GM21723 (cell line): ENCODE measurements around the gene RBMS2.

ENCODE experiments used
- ATAC-seq: cut with Tn5 transposase; IDR thresholded peaks from one replicate; pipeline ENCODE4 v1.9.1; 2021; ENCODE audit warnings: mild to moderate bottlenecking, moderate library complexity; ENCODE audit not compliant: unreplicated experiment

Gene RBMS2

DNA sequence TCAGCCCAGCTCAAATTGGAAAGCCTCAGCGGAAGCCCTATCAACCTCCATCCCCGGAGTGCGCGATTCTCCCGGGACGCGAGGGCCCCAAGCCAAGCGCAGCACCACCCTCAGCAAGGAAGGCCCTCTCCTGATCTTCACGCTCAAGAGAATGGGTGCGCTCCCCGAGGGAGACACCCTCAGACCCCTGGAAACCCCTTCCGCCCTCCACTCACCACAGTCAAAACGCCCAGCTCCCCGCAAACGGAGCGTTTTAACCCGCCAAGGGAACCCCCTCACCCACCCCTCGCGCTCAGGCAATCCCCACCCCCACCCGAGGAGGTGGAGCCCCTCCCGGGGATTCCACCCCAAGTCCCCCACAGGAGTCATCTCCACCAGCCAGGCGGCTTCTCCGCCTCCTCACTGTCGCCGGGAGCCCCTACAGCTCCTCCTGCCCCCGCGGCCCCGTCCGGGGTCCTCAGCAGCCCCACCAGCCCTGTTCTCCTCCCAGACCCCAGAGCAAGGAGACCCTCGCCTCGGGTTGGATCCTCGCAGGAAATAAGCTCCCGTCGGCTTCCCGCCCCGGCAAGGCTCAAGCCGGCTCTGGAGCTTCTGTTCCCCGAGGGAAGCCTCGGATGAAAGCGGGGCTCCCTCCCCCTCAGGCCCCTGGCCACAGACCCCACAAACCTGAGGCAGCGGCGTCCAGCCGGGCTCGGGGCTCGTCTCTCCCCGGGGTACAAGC, 108.0 kb downstream of the RBMS2 start:
- ATAC-seq, result peak; percentile 10

DNA sequence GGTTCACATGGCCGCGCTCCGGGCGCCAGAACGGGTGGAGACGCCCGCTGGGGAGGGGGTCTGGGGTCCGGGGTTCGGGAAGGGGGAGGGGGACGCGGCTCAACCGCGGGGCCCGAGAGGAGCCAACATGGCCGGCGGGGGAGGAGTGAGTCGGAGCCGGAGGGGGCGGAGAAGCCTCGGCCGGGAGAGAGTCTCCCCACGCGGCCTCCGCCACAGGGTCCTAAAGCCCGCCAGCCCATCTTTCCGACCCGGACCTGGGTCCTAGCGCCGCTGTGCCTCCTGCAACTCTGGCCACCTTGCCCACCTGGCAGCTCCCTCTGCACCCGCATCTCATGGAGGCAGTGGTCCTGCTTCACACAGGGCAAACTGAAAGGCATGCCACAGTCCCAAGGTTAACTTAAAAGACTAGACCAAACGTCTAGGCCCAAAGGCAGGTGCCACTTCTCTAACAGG, 108.6 kb downstream of the RBMS2 start, which contains the start of gene BAZ2A:
Gene BAZ2A, minus strand, starts transcription at position 147 of the 453 bp plus-strand sequence. CDS start 12,796 bp downstream, outside the sequence.
- ATAC-seq, result peak; percentile 60

DNA sequence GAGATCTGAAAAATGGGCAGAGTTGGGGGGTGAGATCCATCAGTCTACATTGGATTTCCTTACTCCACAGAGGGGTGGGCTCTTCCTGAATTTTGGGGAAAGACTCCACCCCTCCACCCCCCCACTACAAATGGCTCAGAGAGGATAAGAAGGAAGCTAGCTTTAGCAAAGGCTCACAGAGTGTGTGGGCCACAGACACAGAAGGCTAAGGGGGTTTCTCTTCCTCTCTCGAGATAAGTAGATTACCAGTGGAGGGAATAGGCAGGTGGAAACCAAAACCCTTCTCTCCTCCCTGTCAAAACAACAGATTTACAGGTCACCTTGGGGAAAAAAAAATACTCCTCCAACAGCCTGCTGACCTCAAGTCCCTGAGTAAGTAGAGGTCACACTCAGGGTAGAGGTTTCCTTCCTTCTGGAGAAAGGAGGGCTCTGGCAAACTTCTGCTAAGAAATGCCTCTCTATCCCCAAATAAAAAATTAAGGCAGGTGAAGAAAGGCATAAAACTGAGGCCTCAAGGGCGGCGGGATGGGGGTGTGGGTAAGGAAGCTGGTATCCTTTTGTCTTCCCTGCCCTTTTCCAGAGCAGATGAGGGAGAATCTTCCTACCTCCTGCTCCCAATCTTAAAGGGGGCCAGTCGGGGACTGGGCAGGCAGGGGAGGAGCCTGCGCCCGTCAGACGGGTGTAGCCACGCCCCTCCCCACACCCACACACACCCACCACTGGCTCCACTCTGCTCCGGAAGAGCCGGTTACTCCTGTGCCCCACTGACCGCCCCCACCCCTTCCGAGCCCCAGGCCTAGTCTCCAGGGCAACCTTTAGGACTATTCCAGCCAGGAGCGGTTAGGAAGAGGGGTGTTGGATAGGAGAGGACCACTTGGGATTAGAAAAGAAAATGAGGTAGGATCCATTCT, 110.4 kb downstream of the RBMS2 start:
- peak; percentile 18 for ATAC-seq

DNA sequence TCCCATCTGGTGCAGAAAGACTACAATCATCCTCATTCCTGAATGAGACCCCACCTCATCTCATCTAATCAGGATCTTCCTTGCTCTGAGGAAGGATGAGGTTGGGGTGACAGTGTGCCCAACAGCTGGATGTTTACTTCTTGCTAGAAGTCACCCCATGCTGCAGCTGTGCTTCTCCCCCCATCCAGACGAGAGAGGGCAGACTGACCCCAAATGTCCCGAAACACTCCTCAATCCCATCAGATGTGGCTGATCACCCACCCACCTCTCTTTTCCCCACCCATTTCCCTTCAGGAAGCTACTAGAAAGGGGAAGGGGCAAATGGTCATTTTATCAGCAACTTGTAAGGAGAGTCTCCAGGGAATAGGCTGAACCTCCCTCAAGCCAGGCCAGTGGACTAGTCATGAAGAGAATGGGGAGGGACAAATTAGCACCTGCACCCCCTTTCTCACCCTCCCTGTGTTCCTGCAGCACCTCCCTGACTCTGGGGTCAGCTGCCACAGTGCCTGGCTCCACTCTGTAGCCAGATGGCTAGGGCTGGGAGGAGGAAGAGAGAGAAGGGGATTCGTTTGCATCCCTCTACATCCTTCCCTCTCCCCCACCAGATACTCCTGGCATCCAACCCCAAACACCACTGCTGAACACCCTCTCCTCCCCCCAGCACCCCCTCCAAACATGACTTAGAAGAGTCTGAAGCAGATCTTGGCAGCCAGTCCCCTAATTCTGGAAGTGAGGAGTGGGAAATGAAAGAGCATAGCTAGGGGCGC, 111.3 kb downstream of the RBMS2 start:
- no peak for ATAC-seq

DNA sequence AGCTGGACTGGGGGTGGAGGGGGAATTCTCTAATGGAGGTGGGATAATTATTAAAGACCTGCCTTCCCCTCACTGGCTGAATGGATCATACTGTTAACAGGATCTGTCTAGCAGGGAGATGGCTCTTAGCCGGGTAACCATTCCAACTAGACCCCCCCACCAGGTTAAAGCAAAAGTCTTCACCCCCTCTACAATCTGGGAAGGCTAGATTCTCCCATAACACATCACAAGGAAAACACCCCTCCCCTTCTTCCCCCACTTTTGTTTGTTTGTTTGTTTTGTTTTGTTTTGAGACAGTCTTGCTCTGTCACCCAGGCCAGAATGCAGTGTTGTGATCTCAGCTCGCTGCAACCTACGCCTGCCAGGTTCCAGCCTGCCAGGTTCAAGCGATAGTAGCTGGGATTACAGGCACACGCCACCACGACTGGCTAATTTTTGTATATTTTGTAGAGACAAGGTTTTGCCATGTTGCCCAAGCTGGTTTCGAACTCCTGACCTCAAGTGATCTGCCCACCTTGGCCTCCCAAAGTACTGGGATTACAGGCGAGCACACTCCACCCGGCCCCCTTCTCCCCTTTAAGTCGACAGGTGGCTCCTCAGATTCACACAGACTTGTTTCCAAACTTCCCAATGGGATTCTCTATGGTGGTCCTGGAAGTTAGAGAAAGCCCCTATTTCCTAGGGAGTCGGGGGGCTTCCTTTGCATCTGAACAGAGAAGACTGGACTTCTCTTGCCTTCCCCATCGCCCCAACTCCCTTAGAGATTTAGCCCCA, 112.0 kb downstream of the RBMS2 start:
- no peak for ATAC-seq

DNA sequence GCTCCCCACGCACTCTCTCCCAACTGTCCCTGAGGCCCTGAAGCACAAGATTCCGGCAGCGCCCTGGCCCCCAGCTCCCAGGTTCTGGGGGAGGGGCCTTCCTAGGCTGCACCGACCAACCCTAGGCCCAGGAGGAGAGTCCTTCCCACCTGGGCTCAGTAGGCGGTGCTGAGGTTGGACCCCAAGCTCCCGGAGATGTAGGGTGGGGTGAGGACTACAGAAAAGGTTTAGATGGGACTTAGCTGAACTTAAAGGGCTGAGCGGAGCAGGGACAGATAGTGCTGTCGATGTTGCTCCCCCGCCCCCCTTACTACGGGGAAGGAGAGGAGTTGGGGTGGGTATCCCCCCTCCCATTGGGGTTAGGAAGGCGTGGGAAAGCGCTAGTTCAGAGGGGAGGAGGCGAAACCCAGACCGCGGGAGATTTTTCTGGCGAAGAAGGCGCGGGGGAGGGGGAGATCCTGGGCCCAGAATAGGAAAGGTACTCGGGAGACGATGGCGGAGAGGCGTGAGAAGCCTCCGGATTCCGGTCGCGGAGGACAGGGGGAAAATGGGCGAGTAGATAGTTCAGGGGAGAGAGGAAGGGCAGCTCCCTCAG, 112.7 kb downstream of the RBMS2 start:
- no peak for ATAC-seq

DNA sequence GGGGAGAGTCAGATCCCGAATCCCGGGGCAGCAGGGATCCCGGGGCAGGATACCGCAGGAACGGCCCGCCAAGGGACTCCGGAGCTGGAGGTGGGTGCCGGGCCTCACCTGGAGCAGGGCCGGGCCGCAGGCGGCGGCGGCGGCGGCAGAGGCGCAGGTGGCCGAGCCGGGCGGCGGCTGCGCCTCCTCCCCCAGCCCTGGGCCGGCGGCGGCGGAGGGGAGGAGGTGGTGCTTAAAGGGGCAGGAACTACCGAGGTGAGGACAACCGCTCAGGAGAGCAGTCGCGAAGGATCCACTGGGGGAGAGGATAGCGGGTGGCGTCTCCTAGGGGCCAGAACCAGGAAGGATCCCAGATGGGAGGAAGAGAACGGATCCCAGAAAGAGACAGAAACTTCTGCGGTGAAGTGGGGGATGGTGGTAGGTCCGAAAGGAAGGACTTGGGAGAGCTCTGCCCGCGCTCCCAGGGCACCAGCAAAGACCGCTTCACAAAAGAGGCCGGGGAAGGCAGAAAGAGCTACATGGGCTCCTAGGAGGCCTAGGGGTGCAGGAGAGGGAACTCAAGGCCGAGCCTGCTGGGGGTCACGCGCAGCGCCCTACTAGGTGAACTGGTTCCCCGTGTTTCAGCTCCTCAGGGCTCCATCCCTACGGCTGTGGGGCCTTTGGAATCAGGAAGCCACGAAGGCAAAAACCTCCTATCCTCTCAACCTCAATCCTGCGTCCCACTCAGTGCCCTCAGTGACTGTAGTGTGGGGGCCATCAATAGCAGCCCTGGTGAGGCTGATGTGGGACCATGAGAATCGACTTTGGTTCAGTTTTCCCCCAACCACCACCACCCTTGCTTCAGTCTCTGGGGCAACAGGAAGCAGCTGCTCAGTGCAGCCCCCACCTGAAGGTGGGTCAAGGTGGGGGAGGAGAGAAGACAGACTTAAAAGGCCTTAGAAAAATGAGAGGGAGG, 113.5 kb downstream of the RBMS2 start:
- ATAC-seq, result peak; percentile 23

DNA sequence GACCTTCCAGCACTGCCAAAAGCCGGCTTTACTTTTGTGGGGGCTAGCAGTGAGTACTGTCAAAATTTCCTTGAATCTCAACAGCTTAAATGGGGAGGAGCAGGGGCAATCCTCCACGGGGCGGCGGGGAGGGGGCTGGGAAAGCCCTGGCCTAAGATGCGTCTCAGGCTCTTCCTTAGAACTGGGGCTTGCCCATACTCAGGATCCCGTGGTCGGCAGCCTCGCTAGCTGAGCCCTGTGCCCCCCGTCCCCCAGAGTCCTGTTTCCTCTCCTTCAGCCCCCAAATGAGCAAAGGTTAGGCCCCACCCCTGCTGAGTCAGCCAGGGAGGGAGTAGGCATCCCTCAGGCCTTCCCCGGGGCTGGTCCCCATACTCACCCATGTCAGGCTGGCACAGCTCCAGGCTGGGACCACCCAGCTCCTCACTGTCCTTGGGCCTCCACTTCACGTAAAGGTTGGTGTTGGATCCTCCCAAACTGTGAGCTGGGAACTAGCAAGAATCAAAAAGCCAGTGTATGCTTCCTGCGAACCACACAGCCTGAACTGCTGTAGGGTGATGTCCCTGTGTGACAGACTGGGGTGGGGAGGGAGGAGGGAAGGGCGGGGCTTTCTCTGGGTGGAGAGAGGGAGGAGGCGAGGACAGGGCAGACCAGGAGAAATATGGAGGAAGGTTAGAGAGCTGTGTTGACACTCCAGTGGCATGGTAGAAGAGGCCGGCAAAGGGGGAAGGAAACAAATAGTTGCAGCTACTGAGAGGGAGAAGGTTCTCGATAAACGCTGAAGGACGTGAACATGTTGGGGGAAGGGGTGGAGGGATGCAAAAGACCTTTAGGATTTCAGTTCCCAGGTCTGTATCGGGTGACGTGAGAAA, 114.4 kb downstream of the RBMS2 start:
- ATAC-seq, result peak; percentile 46

DNA sequence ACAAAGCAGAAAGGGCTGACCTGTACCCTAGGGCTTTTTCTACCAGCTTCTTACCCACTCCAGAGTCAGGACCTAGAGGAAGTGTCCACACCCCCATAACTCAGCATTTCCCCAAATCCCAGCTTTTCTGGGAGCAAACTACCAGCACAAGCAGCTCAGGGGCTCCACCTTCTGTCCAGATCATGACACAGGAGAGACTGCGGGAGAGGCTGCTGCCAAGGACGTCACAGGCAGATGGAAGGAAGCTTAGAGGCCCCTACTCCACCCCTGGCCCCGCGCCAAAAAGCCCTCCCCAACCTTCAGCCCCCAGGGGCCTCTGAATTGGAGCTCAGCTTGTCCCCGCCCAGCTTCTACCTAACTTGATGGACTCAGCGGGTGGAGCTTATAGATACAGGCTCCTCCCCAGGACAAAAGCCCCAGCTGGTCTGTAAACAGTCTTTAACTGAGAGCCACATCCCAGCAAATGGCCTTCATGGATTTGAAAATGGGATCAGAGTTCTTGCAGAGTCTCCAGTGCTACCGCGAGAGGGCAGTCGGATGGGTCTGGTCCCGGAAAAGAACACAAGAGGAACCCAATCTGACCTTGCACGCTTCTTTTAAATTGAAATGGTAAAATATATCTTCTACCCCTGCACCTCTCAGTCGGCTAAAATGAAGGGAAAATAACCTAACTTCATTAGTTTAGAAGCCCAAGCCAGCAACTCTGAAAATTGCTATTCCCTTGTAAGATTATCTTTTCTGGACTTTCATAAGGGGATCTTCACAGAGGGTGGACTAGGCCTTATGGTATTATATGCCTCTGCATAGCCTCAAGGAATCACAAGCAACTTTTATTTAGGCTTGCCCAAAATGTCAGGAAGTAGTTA, 115.3 kb downstream of the RBMS2 start:
- peak; percentile 60 for ATAC-seq

DNA sequence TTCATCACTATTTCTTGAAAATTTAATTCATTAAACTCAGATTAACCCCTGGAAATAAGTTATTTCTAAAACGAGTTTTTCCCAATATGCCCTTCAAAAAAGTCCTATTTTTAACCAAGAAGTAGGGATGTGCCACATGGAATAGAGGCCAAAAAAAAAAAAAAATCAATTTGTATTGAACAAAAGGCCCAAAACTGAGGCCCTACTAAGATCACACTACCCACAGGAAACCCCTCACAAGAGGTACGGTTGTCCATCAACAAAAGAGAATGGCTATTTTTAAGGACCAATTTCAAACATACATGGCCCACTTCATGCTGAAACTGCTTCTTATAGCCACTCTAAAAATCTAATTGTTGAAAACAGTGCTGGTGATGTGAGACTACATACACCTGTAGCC, 116.0 kb downstream of the RBMS2 start:
- no peak for ATAC-seq

DNA sequence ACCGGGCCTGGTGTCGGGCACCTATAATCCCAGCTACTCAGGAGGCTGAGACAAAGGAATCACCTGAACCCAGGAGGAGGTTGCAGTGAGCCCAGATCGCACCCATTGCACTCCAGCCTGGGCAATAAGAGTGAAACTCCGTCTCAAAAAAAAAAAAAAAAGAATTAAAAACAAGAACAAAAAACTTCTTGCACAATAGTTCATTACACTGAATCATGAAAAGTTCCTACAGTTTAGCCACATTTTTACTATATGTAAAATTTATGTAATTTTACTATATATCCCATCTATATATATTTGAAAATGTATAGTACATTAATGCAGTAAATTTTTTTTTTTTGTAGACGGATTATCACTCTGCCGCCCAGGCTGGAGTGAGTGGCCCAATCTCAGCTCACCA, 119.6 kb downstream of the RBMS2 start:
- no peak for ATAC-seq

DNA sequence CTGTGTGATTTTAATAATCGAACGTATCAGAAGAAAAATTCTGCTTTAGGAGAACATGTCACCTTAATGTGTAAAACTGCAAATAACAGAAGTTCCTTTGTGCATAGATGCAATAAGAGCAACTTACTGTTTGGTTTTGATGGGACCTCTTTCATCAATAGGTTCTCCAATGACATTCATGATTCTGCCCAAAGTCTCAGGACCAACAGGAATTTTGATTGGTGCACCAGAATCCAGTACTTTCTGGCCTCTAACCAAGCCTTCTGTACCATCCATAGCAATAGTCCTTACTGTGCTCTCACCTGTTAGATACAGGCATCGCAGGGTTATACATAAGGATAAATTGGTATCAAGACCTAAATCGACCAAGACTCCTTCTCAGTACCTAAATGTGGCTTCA, 123.0 kb downstream of the RBMS2 start:
- no peak for ATAC-seq

DNA sequence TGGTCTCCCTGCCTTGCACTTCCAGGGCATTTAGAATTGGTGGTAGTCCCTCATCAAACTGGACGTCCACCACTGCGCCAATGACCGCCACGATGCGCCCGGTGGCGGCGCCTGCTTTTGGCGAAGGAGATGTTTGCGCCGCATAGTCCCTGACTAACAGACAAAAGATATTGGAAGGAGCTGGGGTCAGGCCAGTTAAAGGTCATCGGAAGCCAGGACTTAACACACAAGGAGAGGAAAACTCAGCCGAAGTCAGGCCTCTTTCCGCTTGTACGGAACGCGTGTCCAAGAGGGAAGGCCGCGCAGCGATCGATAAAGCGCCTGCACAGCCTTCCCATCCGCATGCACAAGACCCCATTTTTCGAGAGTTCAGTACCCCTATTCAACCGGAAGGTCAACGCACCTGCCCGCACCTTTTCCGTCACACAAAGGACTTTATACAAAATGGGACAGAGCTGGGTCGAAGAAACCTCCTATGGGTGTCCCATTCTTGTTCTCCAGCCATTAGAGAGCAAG, 123.6 kb downstream of the RBMS2 start:
- ATAC-seq, result no peak
